ENCODE results near the gene MYORG.
"Not testable (repeated sequence)": the region's sequence is repeated elsewhere in the genome, so short reads cannot be mapped to it uniquely, and the experiment has no call there.

MYORG gene

GRCh38 chr9:34341659-34342295 is 34.9 kb downstream of the MYORG start:
- H3K4me3 ChIP-seq (ENCODE audit: low read depth, low read length): no peak overlapping the region
- no peak for DNase-seq (ENCODE audit: low read depth)

GRCh38 chr9:34338665-34339385 is 37.9 kb downstream of the MYORG start:
- no peak for DNase-seq (ENCODE audit: low read depth)
- H3K4me3 ChIP-seq (ENCODE audit: low read depth, low read length): no peak overlapping the region

- not testable (repeated sequence) for DNase-seq (ENCODE audit: low read depth); H3K4me3 ChIP-seq (ENCODE audit: low read depth, low read length)
Measured at GRCh38 chr9:34338079-34338478, 38.6 kb downstream of the MYORG start.

GRCh38 chr9:34337403-34337802 is 39.3 kb downstream of the MYORG start:
- H3K4me3 ChIP-seq (ENCODE audit: low read depth, low read length): no peak overlapping the region
- DNase-seq (ENCODE audit: low read depth): no peak

GRCh38 chr9:34335376-34335775 is 41.3 kb downstream of the MYORG start:
- DNase-seq (ENCODE audit: low read depth): no peak
- no peak overlapping the region for H3K4me3 ChIP-seq (ENCODE audit: low read depth, low read length)

GRCh38 chr9:34334916-34335315 is 41.8 kb downstream of the MYORG start:
- no peak overlapping the region for H3K4me3 ChIP-seq (ENCODE audit: low read depth, low read length)
- no peak for DNase-seq (ENCODE audit: low read depth)

GRCh38 chr9:34334337-34334824 is 42.3 kb downstream of the MYORG start:
- H3K4me3 ChIP-seq (ENCODE audit: low read depth, low read length): no peak overlapping the region
- DNase-seq (ENCODE audit: low read depth): no peak

GRCh38 chr9:34333836-34334235 is 42.9 kb downstream of the MYORG start:
- no peak for DNase-seq (ENCODE audit: low read depth)
- H3K4me3 ChIP-seq (ENCODE audit: low read depth, low read length): no peak overlapping the region

- no peak overlapping the region for H3K4me3 ChIP-seq (ENCODE audit: low read depth, low read length)
- DNase-seq (ENCODE audit: low read depth): no peak
Measured at GRCh38 chr9:34332076-34332964, 44.4 kb downstream of the MYORG start.

- H3K4me3 ChIP-seq (ENCODE audit: low read depth, low read length): no peak overlapping the region
- DNase-seq (ENCODE audit: low read depth): no peak
Measured at GRCh38 chr9:34331196-34331595, 45.5 kb downstream of the MYORG start.

GRCh38 chr9:34328987-34329832 is 47.5 kb downstream of the MYORG start, which contains the start of the genes KIF24 and NUDT2:
TSS of gene KIF24 (minus strand) at chr9:34329268. CDS start at chr9:34311346, 17,922 bp downstream.
TSS of gene NUDT2 (plus strand) at chr9:34329569. CDS start at chr9:34339040, 9,471 bp downstream.
- DNase-seq (ENCODE audit: low read depth): peak; percentile 100
- H3K4me3 ChIP-seq (ENCODE audit: low read depth, low read length): peak within 1 kb of the TSS; percentile 97

GRCh38 chr9:34328500-34328986 is 48.2 kb downstream of the MYORG start:
- DNase-seq (ENCODE audit: low read depth): no peak

GRCh38 chr9:34326690-34327089 is 50.0 kb downstream of the MYORG start:
- H3K4me3 ChIP-seq (ENCODE audit: low read depth, low read length): no peak overlapping the region
- DNase-seq (ENCODE audit: low read depth): no peak

More at GRCh38 chr9:34328500-34328986, 48.2 kb downstream of the MYORG start:
- H3K4me3 ChIP-seq (ENCODE audit: low read depth, low read length): peak overlapping the region; percentile 65

GRCh38 chr9:34322899-34323591 is 53.7 kb downstream of the MYORG start:
- DNase-seq (ENCODE audit: low read depth): no peak
- H3K4me3 ChIP-seq (ENCODE audit: low read depth, low read length): no peak overlapping the region

- no peak overlapping the region for H3K4me3 ChIP-seq (ENCODE audit: low read depth, low read length)
- no peak for DNase-seq (ENCODE audit: low read depth)
Measured at GRCh38 chr9:34321451-34321850, 55.2 kb downstream of the MYORG start.

GRCh38 chr9:34318163-34318790 is 58.4 kb downstream of the MYORG start:
- H3K4me3 ChIP-seq (ENCODE audit: low read depth, low read length): no peak overlapping the region
- no peak for DNase-seq (ENCODE audit: low read depth)

GRCh38 chr9:34317436-34317835 is 59.3 kb downstream of the MYORG start:
- DNase-seq (ENCODE audit: low read depth): no peak
- no peak overlapping the region for H3K4me3 ChIP-seq (ENCODE audit: low read depth, low read length)

Measured in skeletal muscle cell (primary cell).